Mucosa of rectum (tissue), 2 donors: ENCODE data around the gene SPECC1L.
"Not testable (repeated sequence)": the region's sequence is repeated elsewhere in the genome, so short reads cannot be mapped to it uniquely, and the experiment has no call there.

Experiments used
- H3K27ac ChIP-seq, 2 donors: one replicate each; pipeline ENCODE4 v1.7.0; 2013; ENCODE audit warnings: inconsistent platforms in 2 of 2, low read depth in 2 of 2, low read length in 2 of 2
- H3K27me3 ChIP-seq, 2 donors: one replicate each; pipeline ENCODE4 v1.7.0; 2013; ENCODE audit warnings: low read length in 2 of 2; ENCODE audit not compliant: control insufficient read depth in 2 of 2, insufficient read depth in 2 of 2
- H3K36me3 ChIP-seq, 2 donors: one replicate each; pipeline ENCODE4 v1.7.0; 2013; ENCODE audit warnings: low read length in 2 of 2; ENCODE audit not compliant: control insufficient read depth in 2 of 2, insufficient read depth in 2 of 2
- H3K4me1 ChIP-seq, 2 donors: one replicate each; pipeline ENCODE4 v1.7.0; 2013; ENCODE audit warnings: low read length in 2 of 2, mild to moderate bottlenecking in 1 of 2; ENCODE audit not compliant: control insufficient read depth in 2 of 2, insufficient read depth in 2 of 2
- H3K4me3 ChIP-seq, 2 donors: one replicate each; pipeline ENCODE4 v1.7.0; 2013; ENCODE audit warnings: low read length in 2 of 2
- H3K9ac ChIP-seq, 2 donors: one replicate each; pipeline ENCODE4 v1.7.0; 2013; ENCODE audit warnings: low read length in 2 of 2, low read depth in 1 of 2, mild to moderate bottlenecking in 1 of 2
- H3K9me3 ChIP-seq, 2 donors: one replicate each; pipeline ENCODE4 v1.7.0; 2013; ENCODE audit warnings: low read length in 2 of 2; ENCODE audit not compliant: control insufficient read depth in 2 of 2
- donor health status: healthy.
- donor health status: Normal muscosa, but diverticular disease.

SPECC1L gene

DNA sequence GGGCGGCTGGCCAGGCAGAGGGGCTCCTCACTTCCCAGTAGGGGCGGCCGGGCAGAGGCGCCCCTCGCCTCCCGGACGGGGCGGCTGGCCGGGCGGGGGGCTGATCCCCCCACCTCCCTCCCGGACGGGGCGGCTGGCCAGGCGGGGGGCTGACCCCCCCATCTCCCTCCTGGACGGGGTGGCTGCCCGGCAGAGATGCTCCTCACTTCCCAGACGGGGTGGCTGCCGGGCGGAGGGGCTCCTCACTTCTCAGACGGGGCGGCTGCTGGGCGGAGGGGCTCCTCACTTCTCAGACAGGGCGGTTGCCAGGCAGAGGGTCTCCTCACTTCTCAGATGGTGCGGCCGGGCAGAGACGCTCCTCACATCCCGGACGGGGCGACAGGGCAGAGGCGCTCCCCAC lies 46.9 kb downstream of the SPECC1L start:
- H3K4me1 ChIP-seq, H3K27ac ChIP-seq: not testable (repeated sequence)
- H3K36me3 ChIP-seq = peaks cover 30 to 45% of the 10 kb centered on the region in 2 donors

DNA sequence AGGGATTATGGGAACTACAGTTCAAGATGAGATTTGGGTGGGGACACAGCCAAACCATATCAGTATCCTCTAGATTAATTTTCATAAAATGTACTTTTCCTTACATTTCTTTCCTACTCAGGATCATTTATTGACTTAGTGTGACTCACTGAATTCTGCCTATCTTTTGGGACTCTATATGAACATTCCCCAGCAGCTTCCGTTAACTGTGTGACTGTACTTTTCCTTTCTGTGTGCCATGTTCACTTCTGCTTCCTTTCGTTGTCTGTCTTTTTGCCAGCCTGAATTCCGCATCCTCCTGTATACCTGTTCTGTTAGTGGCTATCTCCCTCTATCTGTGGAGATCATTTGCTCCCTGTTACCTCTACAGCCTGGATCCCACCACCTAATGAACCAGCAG lies 48.8 kb downstream of the SPECC1L start:
- peaks cover 35 to 38% of the 10 kb centered on the region in 2 donors for H3K36me3 ChIP-seq
- H3K4me3 ChIP-seq = no peak overlapping the region
- H3K9me3 ChIP-seq = no peaks in the 10 kb centered on the region
- H3K9ac ChIP-seq = no peak overlapping the region
- no peak overlapping the region for H3K27ac ChIP-seq
- no peaks in the 10 kb centered on the region for H3K27me3 ChIP-seq
- H3K4me1 ChIP-seq = no peaks in the 10 kb centered on the region

More for the DNA sequence above, 46.9 kb downstream of the SPECC1L start:
- not testable (repeated sequence) for H3K9ac ChIP-seq, H3K27me3 ChIP-seq, H3K4me3 ChIP-seq, H3K9me3 ChIP-seq

DNA sequence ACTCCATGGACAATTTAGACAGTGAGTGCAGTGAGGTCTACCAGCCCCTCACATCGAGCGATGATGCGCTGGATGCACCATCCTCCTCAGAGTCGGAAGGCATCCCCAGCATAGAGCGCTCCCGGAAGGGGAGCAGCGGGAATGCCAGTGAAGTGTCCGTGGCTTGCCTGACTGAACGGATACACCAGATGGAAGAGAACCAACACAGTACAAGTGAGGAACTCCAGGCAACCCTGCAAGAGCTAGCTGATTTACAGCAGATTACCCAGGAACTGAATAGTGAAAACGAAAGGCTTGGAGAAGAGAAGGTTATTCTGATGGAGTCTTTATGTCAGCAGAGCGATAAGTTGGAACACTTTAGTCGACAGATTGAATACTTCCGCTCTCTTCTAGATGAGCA lies 51.4 kb downstream of the SPECC1L start:
- Histone ChIP-seq H3K27me3 (no peaks in the 10 kb centered on the region), H3K9ac (no peak overlapping the region), H3K27ac (no peak overlapping the region), H3K4me1 (peaks cover 0 to 7% of the 10 kb centered on the region in 2 donors), H3K4me3 (no peak overlapping the region), H3K9me3 (no peaks in the 10 kb centered on the region), H3K36me3 (peaks cover 24 to 32% of the 10 kb centered on the region in 2 donors)

DNA sequence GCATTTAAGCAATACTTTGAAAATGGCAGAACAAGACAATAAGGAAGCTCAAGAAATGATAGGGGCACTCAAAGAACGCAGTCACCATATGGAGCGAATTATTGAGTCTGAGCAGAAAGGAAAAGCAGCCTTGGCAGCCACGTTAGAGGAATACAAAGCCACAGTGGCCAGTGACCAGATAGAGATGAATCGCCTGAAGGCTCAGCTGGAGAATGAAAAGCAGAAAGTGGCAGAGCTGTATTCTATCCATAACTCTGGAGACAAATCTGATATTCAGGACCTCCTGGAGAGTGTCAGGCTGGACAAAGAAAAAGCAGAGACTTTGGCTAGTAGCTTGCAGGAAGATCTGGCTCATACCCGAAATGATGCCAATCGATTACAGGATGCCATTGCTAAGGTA lies 51.9 kb downstream of the SPECC1L start:
- Histone ChIP-seq H3K36me3 (peaks cover 27 to 32% of the 10 kb centered on the region in 2 donors), H3K27ac (no peak overlapping the region)

DNA sequence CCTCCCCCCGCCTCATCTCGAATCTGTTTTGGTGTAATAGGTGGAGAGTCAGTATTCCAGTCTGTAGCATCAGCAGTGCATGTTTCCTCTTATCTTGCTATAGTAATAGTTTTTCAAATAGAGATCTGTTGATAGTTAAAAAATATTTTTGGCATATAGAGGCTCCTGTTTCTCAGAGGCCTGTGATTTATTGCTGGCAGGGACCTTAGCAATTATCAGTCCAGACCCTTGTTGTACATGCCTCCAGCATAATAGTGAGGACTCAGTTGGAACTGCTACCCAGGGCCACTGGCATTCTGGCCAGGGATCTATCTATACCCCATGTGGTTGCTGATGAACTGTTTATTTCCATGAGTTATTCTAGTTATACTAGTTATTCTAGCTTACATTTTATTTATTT lies 52.6 kb downstream of the SPECC1L start:
- H3K9ac ChIP-seq = no peak overlapping the region
- H3K36me3 ChIP-seq = peaks cover 32 to 37% of the 10 kb centered on the region in 2 donors
- no peaks in the 10 kb centered on the region for H3K9me3 ChIP-seq
- no peak overlapping the region for H3K4me3 ChIP-seq
- H3K27ac ChIP-seq = no peak overlapping the region
- H3K4me1 ChIP-seq = peaks cover 0 to 7% of the 10 kb centered on the region in 2 donors
- no peaks in the 10 kb centered on the region for H3K27me3 ChIP-seq

More for the DNA sequence above, 51.9 kb downstream of the SPECC1L start:
- Histone ChIP-seq H3K27me3 (no peaks in the 10 kb centered on the region), H3K9ac (no peak overlapping the region), H3K9me3 (no peaks in the 10 kb centered on the region), H3K4me1 (peaks cover 0 to 7% of the 10 kb centered on the region in 2 donors), H3K4me3 (no peak overlapping the region)

DNA sequence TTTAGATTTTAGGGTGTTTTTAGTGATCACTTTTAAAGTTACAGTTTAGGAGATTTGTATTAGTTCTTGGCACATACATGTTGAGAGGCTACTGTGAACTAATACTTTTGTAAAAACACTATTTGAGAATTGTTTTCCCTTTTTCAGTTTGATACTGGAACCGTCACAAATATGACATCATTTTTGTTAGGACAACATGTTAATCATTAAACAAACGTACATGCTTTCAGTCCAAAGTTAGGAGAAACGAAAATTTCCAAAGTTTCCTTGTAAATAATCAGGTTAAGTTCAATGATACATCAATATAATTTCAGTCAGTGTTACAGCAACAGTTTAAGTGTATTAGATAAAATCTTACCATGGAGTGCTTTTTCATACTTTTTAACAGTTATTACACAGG lies 53.1 kb downstream of the SPECC1L start:
- Histone ChIP-seq H3K27ac (no peak overlapping the region), H3K4me1 (peaks cover 0 to 7% of the 10 kb centered on the region in 2 donors), H3K36me3 (peaks cover 32 to 37% of the 10 kb centered on the region in 2 donors), H3K4me3 (no peak overlapping the region), H3K9ac (no peak overlapping the region), H3K27me3 (no peaks in the 10 kb centered on the region), H3K9me3 (no peaks in the 10 kb centered on the region)

DNA sequence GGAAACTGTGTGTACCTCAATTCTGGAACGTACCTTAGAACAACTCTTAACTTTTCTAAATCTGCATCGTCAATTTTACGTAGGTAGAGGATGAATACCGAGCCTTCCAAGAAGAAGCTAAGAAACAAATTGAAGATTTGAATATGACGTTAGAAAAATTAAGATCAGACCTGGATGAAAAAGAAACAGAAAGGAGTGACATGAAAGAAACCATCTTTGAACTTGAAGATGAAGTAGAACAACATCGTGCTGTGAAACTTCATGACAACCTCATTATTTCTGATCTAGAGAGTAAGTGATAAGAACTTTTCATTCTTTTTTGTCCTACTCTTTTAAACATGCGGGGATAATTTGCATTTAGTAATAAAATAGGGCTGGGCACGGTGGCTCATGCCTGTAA lies 53.5 kb downstream of the SPECC1L start:
- Histone ChIP-seq H3K9me3 (no peaks in the 10 kb centered on the region), H3K27me3 (no peaks in the 10 kb centered on the region), H3K9ac (no peak overlapping the region), H3K27ac (no peak overlapping the region), H3K4me1 (peaks cover 0 to 7% of the 10 kb centered on the region in 2 donors), H3K4me3 (no peak overlapping the region), H3K36me3 (peaks cover 33 to 40% of the 10 kb centered on the region in 2 donors)

DNA sequence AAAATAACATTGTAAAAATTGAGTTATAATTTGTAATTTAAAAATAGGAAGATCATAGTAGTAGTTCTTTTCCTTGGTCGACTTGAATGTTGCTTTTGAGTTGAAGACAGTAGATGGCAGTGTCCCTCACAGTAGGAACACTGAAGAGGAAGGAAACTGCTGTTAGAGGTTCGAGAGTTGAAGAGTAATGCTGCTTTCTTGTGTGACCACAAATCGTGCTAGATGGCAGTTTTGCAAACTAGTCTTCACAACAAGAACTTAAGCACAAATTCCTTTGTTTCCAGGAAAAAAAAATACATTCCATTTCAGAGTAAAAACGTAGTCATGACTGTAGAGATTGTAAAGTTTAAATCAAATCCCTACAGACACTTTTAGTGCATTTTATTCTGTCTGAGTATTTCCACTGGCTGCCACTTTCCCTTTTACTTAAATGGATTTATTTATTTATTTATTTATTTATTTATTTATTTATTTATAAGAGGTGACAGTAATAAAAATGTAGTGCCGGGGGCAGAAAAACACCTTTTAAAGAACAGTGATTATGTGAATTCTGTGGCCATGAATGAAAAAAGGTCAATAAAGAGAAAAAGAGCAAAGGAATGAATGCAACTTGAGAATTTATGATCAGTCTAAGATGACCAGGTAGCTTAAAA lies 54.6 kb downstream of the SPECC1L start:
- peaks cover 0 to 7% of the 10 kb centered on the region in 2 donors for H3K4me1 ChIP-seq
- no peak overlapping the region for H3K4me3 ChIP-seq
- no peak overlapping the region for H3K9ac ChIP-seq
- H3K36me3 ChIP-seq = peaks cover 37 to 49% of the 10 kb centered on the region in 2 donors
- no peaks in the 10 kb centered on the region for H3K9me3 ChIP-seq
- H3K27me3 ChIP-seq = no peaks in the 10 kb centered on the region
- no peak overlapping the region for H3K27ac ChIP-seq

DNA sequence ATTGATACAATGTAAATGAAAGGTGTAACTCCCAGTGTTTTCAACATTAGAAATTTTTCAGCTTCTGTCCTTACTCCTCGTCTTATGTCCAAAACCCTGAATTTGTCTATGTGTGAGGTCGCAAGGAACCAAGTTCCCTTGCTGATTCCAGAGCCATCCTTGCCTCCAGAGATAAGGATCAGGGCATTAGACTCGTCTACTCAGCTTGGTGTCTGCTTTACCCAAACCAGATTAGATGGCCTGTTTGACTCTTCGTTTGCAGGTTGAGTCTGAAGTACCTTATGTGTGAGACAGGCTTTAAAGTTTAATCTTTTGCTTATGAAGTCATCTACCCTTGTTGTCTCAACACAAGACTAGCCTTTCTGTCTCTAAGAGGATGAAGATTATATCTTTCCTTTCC lies 55.6 kb downstream of the SPECC1L start:
- peaks cover 0 to 7% of the 10 kb centered on the region in 2 donors for H3K4me1 ChIP-seq
- H3K9me3 ChIP-seq = no peaks in the 10 kb centered on the region
- H3K27ac ChIP-seq = no peak overlapping the region
- no peak overlapping the region for H3K9ac ChIP-seq
- peaks cover 33 to 55% of the 10 kb centered on the region in 2 donors for H3K36me3 ChIP-seq
- no peak overlapping the region for H3K4me3 ChIP-seq
- H3K27me3 ChIP-seq = no peaks in the 10 kb centered on the region

DNA sequence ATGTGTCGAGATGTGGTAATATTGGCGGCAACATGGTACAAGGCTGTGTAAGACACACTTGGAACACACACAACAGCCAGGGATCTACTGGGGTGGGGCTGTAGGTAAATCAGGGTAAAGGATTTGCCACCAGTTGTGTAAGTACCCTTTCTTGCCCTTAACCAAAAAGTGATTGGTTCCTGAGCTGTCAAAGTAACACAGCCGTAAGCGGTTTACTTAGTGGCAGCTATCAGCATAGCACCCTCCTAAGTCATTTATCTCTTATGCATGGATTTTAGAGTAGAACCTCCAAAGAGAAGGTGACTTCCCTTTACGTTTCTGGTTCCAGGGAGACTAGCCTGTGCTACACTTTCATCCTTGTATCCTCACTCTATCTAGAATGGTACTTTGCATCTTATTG lies 57.2 kb downstream of the SPECC1L start:
- H3K27ac ChIP-seq = no peak overlapping the region
- no peak overlapping the region for H3K4me3 ChIP-seq
- peaks cover 0 to 7% of the 10 kb centered on the region in 2 donors for H3K4me1 ChIP-seq
- H3K27me3 ChIP-seq = no peaks in the 10 kb centered on the region
- H3K36me3 ChIP-seq = peaks cover 19 to 44% of the 10 kb centered on the region in 2 donors
- no peaks in the 10 kb centered on the region for H3K9me3 ChIP-seq
- no peak overlapping the region for H3K9ac ChIP-seq
